ENCODE measurements around the gene GEN1.

Gene GEN1, protein sequence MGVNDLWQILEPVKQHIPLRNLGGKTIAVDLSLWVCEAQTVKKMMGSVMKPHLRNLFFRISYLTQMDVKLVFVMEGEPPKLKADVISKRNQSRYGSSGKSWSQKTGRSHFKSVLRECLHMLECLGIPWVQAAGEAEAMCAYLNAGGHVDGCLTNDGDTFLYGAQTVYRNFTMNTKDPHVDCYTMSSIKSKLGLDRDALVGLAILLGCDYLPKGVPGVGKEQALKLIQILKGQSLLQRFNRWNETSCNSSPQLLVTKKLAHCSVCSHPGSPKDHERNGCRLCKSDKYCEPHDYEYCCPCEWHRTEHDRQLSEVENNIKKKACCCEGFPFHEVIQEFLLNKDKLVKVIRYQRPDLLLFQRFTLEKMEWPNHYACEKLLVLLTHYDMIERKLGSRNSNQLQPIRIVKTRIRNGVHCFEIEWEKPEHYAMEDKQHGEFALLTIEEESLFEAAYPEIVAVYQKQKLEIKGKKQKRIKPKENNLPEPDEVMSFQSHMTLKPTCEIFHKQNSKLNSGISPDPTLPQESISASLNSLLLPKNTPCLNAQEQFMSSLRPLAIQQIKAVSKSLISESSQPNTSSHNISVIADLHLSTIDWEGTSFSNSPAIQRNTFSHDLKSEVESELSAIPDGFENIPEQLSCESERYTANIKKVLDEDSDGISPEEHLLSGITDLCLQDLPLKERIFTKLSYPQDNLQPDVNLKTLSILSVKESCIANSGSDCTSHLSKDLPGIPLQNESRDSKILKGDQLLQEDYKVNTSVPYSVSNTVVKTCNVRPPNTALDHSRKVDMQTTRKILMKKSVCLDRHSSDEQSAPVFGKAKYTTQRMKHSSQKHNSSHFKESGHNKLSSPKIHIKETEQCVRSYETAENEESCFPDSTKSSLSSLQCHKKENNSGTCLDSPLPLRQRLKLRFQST

DNA sequence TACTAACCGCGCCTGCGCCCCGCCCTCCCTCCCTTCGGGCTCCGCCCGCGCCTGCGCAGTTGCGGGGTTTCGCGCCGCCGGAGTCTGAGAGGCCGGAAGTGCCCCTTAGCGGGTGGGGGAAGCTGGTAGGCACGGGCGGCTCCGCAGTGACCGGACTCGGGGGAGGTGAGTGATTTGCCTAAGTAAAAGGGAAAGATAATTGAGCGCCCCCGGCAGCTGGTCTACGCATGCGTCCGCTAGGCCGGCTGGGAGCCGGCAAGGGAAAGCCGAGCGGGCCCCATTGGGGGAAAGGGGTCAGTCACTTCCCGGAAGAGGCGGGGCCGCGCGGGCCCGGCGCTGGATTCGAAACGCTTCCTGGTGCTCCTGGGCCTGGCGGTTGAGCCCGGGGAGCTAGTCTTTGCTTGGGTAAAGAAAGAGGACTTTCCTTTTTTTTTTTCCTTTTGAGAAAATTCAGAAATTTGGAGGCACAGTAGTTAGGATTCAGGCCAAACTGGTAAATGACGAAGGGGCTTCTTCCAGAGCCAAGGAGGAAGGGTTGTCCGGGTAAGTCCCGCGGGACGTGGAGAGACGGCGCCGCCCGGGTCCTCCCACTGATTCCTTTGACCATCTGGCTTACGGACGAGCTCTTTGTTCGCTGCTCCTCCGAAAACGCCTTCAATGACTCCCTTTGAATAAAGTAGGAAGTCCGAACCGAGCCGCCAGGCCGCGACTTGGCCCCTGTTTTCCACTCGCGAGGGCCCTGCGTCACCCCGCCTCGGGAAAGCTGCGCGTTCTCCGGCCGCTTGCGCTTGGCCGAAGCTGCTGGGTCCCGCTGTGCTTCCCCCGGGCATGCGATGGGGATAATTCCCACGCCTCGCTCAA, at the start of gene GEN1, which contains the start of gene SMC6:
Gene GEN1 (plus strand): TSS at position 336 of the 861 bp plus-strand sequence. CDS start 5,806 bp downstream, outside the sequence.
Gene SMC6 (minus strand): TSS at position 8 of the 861 bp plus-strand sequence. CDS start 7,864 bp downstream, outside the sequence.
- 0 out of 2 replicates have a peak, but pooled peaks have one; percentile 4 for TF ChIP-seq NFIC (IDR thresholded peaks at IDR 0.05)
- TF ChIP-seq CEBPB (IDR thresholded peaks at IDR 0.05) = no peak
- TF ChIP-seq TAF1 (IDR thresholded peaks at IDR 0.05; ENCODE audit: low read depth) = peak; percentile 77
- TF ChIP-seq EP300 (IDR thresholded peaks at IDR 0.05; ENCODE audit: borderline replicate concordance) = 0 out of 2 replicates have a peak, but pooled peaks have one; percentile 3
- TF ChIP-seq, protein P1, sequence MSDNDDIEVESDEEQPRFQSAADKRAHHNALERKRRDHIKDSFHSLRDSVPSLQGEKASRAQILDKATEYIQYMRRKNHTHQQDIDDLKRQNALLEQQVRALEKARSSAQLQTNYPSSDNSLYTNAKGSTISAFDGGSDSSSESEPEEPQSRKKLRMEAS (IDR thresholded peaks at IDR 0.05) = peak; percentile 31
- TF ChIP-seq TEAD4 (IDR thresholded peaks at IDR 0.05) = no peak
- no peak for TF ChIP-seq TCF12 (IDR thresholded peaks at IDR 0.05; ENCODE audit: low read depth)
- 0 out of 2 replicates have a peak, but pooled peaks have one; percentile 20 for TF ChIP-seq FOXM1 (IDR thresholded peaks at IDR 0.05; ENCODE audit: borderline replicate concordance, low read depth)

DNA sequence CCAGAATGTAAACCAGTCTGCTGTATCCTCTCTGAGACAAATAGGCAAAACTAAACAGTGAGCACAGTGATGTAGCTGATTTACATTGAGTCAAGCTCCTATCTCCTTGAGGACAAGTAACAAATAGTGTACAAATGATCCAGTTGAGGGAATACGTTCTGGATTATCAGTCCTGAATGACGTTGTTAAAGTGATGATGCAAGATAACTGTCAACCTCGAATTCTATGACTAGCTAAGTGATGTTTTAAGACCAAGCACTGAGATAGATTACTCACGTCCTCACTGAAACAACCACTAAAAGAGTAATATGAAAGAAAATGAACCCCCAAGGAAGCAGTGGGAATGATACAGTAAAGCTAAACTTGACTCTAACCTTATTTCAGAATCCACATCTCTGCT, 47.1 kb upstream of the GEN1 start:
- no peak for TF ChIP-seq CREB1 (IDR thresholded peaks at IDR 0.05; ENCODE audit: low read depth)
- TF ChIP-seq ZBTB7A (IDR thresholded peaks at IDR 0.05; ENCODE audit: low read depth) = no peak
- TF ChIP-seq TCF12 (IDR thresholded peaks at IDR 0.05; ENCODE audit: low read depth) = no peak
- TF ChIP-seq EP300 (IDR thresholded peaks at IDR 0.05; ENCODE audit: borderline replicate concordance) = no peak
- no peak for TF ChIP-seq EGR1 (IDR thresholded peaks at IDR 0.05)
- TF ChIP-seq, protein P1 (IDR thresholded peaks at IDR 0.05) = no peak
- TF ChIP-seq, protein P2, sequence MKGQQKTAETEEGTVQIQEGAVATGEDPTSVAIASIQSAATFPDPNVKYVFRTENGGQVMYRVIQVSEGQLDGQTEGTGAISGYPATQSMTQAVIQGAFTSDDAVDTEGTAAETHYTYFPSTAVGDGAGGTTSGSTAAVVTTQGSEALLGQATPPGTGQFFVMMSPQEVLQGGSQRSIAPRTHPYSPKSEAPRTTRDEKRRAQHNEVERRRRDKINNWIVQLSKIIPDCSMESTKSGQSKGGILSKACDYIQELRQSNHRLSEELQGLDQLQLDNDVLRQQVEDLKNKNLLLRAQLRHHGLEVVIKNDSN (IDR thresholded peaks at IDR 0.05) = no peak
- TF ChIP-seq RAD21 (IDR thresholded peaks at IDR 0.05; ENCODE audit: low read depth) = no peak
- TF ChIP-seq NFIC (IDR thresholded peaks at IDR 0.05) = no peak
- TF ChIP-seq YY1 (IDR thresholded peaks at IDR 0.05; ENCODE audit: low read depth) = no peak

DNA sequence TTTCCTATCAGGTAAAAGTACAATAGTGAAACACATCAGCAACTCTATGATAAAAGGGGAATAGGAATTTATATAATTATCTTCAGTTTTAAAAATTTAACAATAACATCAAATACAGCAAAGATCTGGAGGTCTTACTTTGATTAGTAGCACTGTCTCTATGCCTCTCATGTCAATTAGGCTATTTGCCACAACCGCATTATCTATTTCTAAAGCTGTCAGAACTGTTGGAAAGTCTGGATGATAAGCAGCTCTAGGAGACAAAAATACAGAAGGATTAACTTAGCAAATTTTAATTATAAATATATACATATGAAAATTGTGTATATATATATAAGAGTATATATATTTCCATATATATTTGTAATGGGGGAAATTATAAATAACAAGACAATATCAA, 45.4 kb upstream of the GEN1 start:
- TF ChIP-seq FOXM1 (IDR thresholded peaks at IDR 0.05; ENCODE audit: borderline replicate concordance, low read depth) = no peak
- TF ChIP-seq RAD21 (IDR thresholded peaks at IDR 0.05; ENCODE audit: low read depth) = no peak
- no peak for TF ChIP-seq EGR1 (IDR thresholded peaks at IDR 0.05)
- no peak for TF ChIP-seq CEBPB (IDR thresholded peaks at IDR 0.05)
- TF ChIP-seq NFIC (IDR thresholded peaks at IDR 0.05) = no peak
- TF ChIP-seq, protein P3, sequence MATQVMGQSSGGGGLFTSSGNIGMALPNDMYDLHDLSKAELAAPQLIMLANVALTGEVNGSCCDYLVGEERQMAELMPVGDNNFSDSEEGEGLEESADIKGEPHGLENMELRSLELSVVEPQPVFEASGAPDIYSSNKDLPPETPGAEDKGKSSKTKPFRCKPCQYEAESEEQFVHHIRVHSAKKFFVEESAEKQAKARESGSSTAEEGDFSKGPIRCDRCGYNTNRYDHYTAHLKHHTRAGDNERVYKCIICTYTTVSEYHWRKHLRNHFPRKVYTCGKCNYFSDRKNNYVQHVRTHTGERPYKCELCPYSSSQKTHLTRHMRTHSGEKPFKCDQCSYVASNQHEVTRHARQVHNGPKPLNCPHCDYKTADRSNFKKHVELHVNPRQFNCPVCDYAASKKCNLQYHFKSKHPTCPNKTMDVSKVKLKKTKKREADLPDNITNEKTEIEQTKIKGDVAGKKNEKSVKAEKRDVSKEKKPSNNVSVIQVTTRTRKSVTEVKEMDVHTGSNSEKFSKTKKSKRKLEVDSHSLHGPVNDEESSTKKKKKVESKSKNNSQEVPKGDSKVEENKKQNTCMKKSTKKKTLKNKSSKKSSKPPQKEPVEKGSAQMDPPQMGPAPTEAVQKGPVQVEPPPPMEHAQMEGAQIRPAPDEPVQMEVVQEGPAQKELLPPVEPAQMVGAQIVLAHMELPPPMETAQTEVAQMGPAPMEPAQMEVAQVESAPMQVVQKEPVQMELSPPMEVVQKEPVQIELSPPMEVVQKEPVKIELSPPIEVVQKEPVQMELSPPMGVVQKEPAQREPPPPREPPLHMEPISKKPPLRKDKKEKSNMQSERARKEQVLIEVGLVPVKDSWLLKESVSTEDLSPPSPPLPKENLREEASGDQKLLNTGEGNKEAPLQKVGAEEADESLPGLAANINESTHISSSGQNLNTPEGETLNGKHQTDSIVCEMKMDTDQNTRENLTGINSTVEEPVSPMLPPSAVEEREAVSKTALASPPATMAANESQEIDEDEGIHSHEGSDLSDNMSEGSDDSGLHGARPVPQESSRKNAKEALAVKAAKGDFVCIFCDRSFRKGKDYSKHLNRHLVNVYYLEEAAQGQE (IDR thresholded peaks at IDR 0.05; ENCODE audit: low read depth) = no peak
- TF ChIP-seq YY1 (IDR thresholded peaks at IDR 0.05; ENCODE audit: low read depth) = no peak
- no peak for TF ChIP-seq CREB1 (IDR thresholded peaks at IDR 0.05; ENCODE audit: low read depth)
- TF ChIP-seq, protein P1 (IDR thresholded peaks at IDR 0.05) = no peak
- TF ChIP-seq TCF12 (IDR thresholded peaks at IDR 0.05; ENCODE audit: low read depth) = no peak
- TF ChIP-seq TEAD4 (IDR thresholded peaks at IDR 0.05) = no peak
- no peak for TF ChIP-seq EP300 (IDR thresholded peaks at IDR 0.05; ENCODE audit: borderline replicate concordance)
- TF ChIP-seq, protein P2 (IDR thresholded peaks at IDR 0.05) = no peak
- TF ChIP-seq ZBTB7A (IDR thresholded peaks at IDR 0.05; ENCODE audit: low read depth) = no peak
- no peak for TF ChIP-seq TAF1 (IDR thresholded peaks at IDR 0.05; ENCODE audit: low read depth)

DNA sequence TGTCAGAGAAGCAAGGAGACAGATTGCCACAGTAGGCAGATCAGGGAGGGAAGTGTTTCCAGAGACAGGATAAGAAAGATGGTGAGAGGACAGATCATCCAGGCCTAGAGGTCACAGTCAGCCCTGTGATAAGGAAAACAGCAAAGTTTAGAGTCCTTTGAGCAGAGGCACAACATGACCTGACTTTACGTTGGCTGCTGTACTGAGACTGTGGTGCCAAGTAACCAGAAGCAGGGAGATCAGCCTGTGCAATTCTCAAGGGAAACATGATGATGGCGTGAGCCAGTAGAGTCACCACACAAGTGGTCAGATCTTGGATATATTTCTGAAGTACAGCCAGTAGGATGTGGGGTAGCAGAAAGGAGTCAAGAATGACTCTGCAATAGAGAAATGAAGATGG, 44.0 kb upstream of the GEN1 start:
- TF ChIP-seq NFIC (IDR thresholded peaks at IDR 0.05) (no peak), FOXM1 (IDR thresholded peaks at IDR 0.05; ENCODE audit: borderline replicate concordance, low read depth) (no peak), YY1 (IDR thresholded peaks at IDR 0.05; ENCODE audit: low read depth) (no peak)

DNA sequence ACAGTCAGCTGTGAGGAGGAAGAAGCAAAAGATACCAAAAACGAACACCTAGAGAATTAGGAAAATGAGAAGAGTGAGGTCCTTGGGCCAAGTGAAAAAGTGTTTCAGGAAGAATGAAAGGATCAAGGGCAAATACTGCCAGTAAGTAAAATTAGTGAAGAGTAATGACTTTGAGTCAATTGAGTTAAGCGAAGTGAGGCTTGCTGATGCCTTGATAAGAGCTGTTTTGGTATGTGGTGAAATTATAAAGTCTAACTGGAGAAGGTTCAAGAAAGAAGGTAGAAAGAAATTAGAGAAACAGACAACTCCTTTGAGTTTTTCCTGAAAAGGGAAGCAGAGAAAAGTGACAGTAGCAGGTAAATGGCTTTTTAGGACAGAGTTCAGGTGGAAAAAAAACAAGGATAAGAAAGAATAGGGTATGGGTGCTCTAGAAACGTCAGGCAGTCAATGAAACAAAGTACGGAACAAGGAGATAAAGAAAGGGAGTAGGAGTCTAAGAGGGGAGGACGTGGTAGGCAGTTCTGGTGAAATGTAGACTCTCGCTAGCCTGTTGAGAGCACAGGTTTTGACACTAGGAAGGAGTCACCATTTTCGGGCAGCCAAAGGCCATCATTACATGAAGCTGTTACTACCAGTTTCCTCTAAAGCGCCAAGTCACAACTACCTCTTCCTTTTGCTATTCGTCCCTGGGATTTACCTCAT, 43.2 kb upstream of the GEN1 start:
- TF ChIP-seq ZBTB7A (IDR thresholded peaks at IDR 0.05; ENCODE audit: low read depth) (no peak), CREB1 (IDR thresholded peaks at IDR 0.05; ENCODE audit: low read depth) (no peak), YY1 (IDR thresholded peaks at IDR 0.05; ENCODE audit: low read depth) (no peak), EP300 (IDR thresholded peaks at IDR 0.05; ENCODE audit: borderline replicate concordance) (no peak), FOXM1 (IDR thresholded peaks at IDR 0.05; ENCODE audit: borderline replicate concordance, low read depth) (no peak), TAF1 (IDR thresholded peaks at IDR 0.05; ENCODE audit: low read depth) (no peak), EGR1 (IDR thresholded peaks at IDR 0.05) (no peak), NFIC (IDR thresholded peaks at IDR 0.05) (no peak), RAD21 (IDR thresholded peaks at IDR 0.05; ENCODE audit: low read depth) (no peak), TEAD4 (IDR thresholded peaks at IDR 0.05) (no peak), CEBPB (IDR thresholded peaks at IDR 0.05) (no peak)
- TF ChIP-seq, protein P3 (IDR thresholded peaks at IDR 0.05; ENCODE audit: low read depth) = no peak
- TF ChIP-seq, protein P1 (IDR thresholded peaks at IDR 0.05) = no peak
- TF ChIP-seq, protein P2 (IDR thresholded peaks at IDR 0.05) = no peak
